H1 (cell line): Measurements from ENCODE around the gene LTBP1.

Experiments
- EP300 ChIP-seq, 2 experiments: IDR thresholded peaks; 1 replicate in 1 of 2; 2 replicates in 1 of 2; pipeline ENCODE4 v1.6.1; 2011 to 2012; ENCODE audit warnings: low read depth in 2 of 2, low read length in 2 of 2, mild to moderate bottlenecking in 2 of 2, borderline replicate concordance in 1 of 2, inconsistent platforms in 1 of 2, moderate library complexity in 1 of 2
- EZH2 ChIP-seq: fragments of 200-600 bp; sonication (generic); IDR thresholded peaks from 2 replicates; pipeline ENCODE4 v1.7.1; 2012; ENCODE audit warnings: low read depth, mild to moderate bottlenecking, moderate library complexity, low read length, inconsistent platforms; ENCODE audit not compliant: severe bottlenecking
- POLR2A ChIP-seq, 2 experiments: IDR thresholded peaks; 1 replicate in 1 of 2; 2 replicates in 1 of 2; pipeline ENCODE4 v1.6.1; 2011; ENCODE audit warnings: low read depth in 2 of 2, low read length in 2 of 2, mild to moderate bottlenecking in 2 of 2; ENCODE audit errors: control extremely low read depth in 1 of 2
- POLR2AphosphoS5 ChIP-seq: IDR thresholded peaks from 2 replicates; pipeline ENCODE4 v1.6.1; 2011; ENCODE audit warnings: low read depth, low read length
- RBBP5 ChIP-seq: IDR thresholded peaks from 2 replicates; pipeline ENCODE4 v1.7.1; 2012; ENCODE audit warnings: low read depth, mild to moderate bottlenecking, inconsistent platforms, low read length, moderate library complexity, borderline replicate concordance
- SP4 ChIP-seq: IDR thresholded peaks from 2 replicates; pipeline ENCODE4 v1.6.1; 2012; ENCODE audit warnings: low read length, inconsistent platforms
- TCF12 ChIP-seq: IDR thresholded peaks from 2 replicates; pipeline ENCODE4 v1.6.1; 2011; ENCODE audit warnings: low read depth, mild to moderate bottlenecking, low read length
- TEAD4 ChIP-seq: IDR thresholded peaks from 2 replicates; pipeline ENCODE4 v1.6.1; 2012; ENCODE audit warnings: low read depth, low read length, inconsistent platforms, mixed read lengths
- ZNF274 ChIP-seq: IDR thresholded peaks from 2 replicates; pipeline ENCODE4 v1.7.0; 2012; ENCODE audit warnings: low read length, borderline replicate concordance; ENCODE audit errors: extremely low read depth
- TF ChIP-seq, protein P1 (sequence below): IDR thresholded peaks from 2 replicates; pipeline ENCODE4 v1.6.1; 2012; ENCODE audit warnings: inconsistent platforms
- TF ChIP-seq, protein P2 (sequence below), 3 experiments: IDR thresholded peaks; 1 replicate in 2 of 3; 2 replicates in 1 of 3; pipeline versions ENCODE4 v1.5.1 to v1.6.1; 2011; ENCODE audit warnings: low read length in 3 of 3, mild to moderate bottlenecking in 3 of 3, inconsistent platforms in 2 of 3, low read depth in 1 of 3, moderate library complexity in 1 of 3; ENCODE audit not compliant: insufficient read depth in 1 of 3; ENCODE audit errors: control extremely low read depth in 1 of 3

GRCh38 chr2:33426666-33427231 is 480.0 kb downstream of the LTBP1 start:
- TF ChIP-seq, protein P1, sequence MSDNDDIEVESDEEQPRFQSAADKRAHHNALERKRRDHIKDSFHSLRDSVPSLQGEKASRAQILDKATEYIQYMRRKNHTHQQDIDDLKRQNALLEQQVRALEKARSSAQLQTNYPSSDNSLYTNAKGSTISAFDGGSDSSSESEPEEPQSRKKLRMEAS: no peak
- TF ChIP-seq, protein P2, sequence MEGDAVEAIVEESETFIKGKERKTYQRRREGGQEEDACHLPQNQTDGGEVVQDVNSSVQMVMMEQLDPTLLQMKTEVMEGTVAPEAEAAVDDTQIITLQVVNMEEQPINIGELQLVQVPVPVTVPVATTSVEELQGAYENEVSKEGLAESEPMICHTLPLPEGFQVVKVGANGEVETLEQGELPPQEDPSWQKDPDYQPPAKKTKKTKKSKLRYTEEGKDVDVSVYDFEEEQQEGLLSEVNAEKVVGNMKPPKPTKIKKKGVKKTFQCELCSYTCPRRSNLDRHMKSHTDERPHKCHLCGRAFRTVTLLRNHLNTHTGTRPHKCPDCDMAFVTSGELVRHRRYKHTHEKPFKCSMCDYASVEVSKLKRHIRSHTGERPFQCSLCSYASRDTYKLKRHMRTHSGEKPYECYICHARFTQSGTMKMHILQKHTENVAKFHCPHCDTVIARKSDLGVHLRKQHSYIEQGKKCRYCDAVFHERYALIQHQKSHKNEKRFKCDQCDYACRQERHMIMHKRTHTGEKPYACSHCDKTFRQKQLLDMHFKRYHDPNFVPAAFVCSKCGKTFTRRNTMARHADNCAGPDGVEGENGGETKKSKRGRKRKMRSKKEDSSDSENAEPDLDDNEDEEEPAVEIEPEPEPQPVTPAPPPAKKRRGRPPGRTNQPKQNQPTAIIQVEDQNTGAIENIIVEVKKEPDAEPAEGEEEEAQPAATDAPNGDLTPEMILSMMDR (IDR thresholded peaks at IDR 0.05; ENCODE audit: control extremely low read depth in 1 of 3, insufficient read depth in 1 of 3, low read depth in 1 of 3, low read length in 3 of 3): no peak
- no peak for TF ChIP-seq EP300 (IDR thresholded peaks at IDR 0.05; ENCODE audit: borderline replicate concordance in 1 of 2, low read depth in 2 of 2, low read length in 2 of 2)
- no peak for TF ChIP-seq TEAD4
- no peak for TF ChIP-seq ZNF274
- TF ChIP-seq SP4: no peak
- TF ChIP-seq POLR2A (IDR thresholded peaks at IDR 0.05; ENCODE audit: control extremely low read depth in 1 of 2, low read depth in 2 of 2, low read length in 2 of 2): no peak
- no peak for TF ChIP-seq RBBP5
- no peak for TF ChIP-seq EZH2
- TF ChIP-seq POLR2AphosphoS5: no peak
- TF ChIP-seq TCF12: no peak
